Islet of Langerhans (tissue), 1 donor: ENCODE data around the gene MBOAT2.
"Not testable (repeated sequence)": the region's sequence is repeated elsewhere in the genome, so short reads cannot be mapped to it uniquely, and the experiment has no call there.

Experiments
- FAIRE-seq: peaks from one replicate; lab custom pipeline; 2011; peaks lifted over from hg19 to GRCh38; lab: Jason Lieb, UNC

Gene MBOAT2

GRCh38 chr2:8956774-8957173 is 46.7 kb downstream of the MBOAT2 start:
- FAIRE-seq = no peak

GRCh38 chr2:8954990-8955389 is 48.5 kb downstream of the MBOAT2 start:
- FAIRE-seq = no peak

- no peak for FAIRE-seq
Measured at GRCh38 chr2:8953525-8953924, 50.0 kb downstream of the MBOAT2 start.

- FAIRE-seq = no peak
Measured at GRCh38 chr2:8939486-8940114, 63.9 kb downstream of the MBOAT2 start.

GRCh38 chr2:8938384-8938783 is 65.1 kb downstream of the MBOAT2 start:
- no peak for FAIRE-seq

- FAIRE-seq = no peak
Measured at GRCh38 chr2:8935982-8936381, 67.5 kb downstream of the MBOAT2 start.

- FAIRE-seq = no peak
Measured at GRCh38 chr2:8934338-8934737, 69.1 kb downstream of the MBOAT2 start.

- no peak for FAIRE-seq
Measured at GRCh38 chr2:8932702-8933101, 70.8 kb downstream of the MBOAT2 start.

GRCh38 chr2:8930185-8930584 is 73.3 kb downstream of the MBOAT2 start:
- FAIRE-seq = not testable (repeated sequence)

- no peak for FAIRE-seq
Measured at GRCh38 chr2:8929128-8929527, 74.4 kb downstream of the MBOAT2 start.

GRCh38 chr2:8927510-8928455 is 75.7 kb downstream of the MBOAT2 start:
- no peak for FAIRE-seq

GRCh38 chr2:8926356-8926755 is 77.1 kb downstream of the MBOAT2 start:
- no peak for FAIRE-seq

- FAIRE-seq = no peak
Measured at GRCh38 chr2:8925411-8925810, 78.1 kb downstream of the MBOAT2 start.

- no peak for FAIRE-seq
Measured at GRCh38 chr2:8923183-8923582, 80.3 kb downstream of the MBOAT2 start.

GRCh38 chr2:8922431-8922830 is 81.1 kb downstream of the MBOAT2 start:
- no peak for FAIRE-seq

GRCh38 chr2:8918412-8918811 is 85.1 kb downstream of the MBOAT2 start:
- FAIRE-seq = no peak

GRCh38 chr2:8915941-8916340 is 87.5 kb downstream of the MBOAT2 start:
- FAIRE-seq = no peak

- FAIRE-seq = not testable (repeated sequence)
Measured at GRCh38 chr2:8913767-8914166, 89.7 kb downstream of the MBOAT2 start.

- no peak for FAIRE-seq
Measured at GRCh38 chr2:8907764-8908288, 95.7 kb downstream of the MBOAT2 start.

- FAIRE-seq = not testable (repeated sequence)
Measured at GRCh38 chr2:8903924-8904323, 99.6 kb downstream of the MBOAT2 start.

GRCh38 chr2:8902757-8903156 is 100.7 kb downstream of the MBOAT2 start:
- FAIRE-seq = not testable (repeated sequence)

GRCh38 chr2:8897206-8897605 is 106.3 kb downstream of the MBOAT2 start:
- FAIRE-seq = not testable (repeated sequence)

GRCh38 chr2:8896671-8897070 is 106.8 kb downstream of the MBOAT2 start:
- not testable (repeated sequence) for FAIRE-seq
